ENCODE data around the gene GRM7.

The GRM7 gene

GRCh38 chr3:7160689-7161088 is 299.8 kb downstream of the GRM7 start:
- no peak for DNase-seq

GRCh38 chr3:7166460-7166859 is 305.5 kb downstream of the GRM7 start:
- no peak for DNase-seq

GRCh38 chr3:7171493-7171892 is 310.6 kb downstream of the GRM7 start:
- DNase-seq: no peak

- no peak for DNase-seq
Measured at GRCh38 chr3:7172996-7173395, 312.1 kb downstream of the GRM7 start.

GRCh38 chr3:7188551-7188950 is 327.6 kb downstream of the GRM7 start:
- DNase-seq: no peak

- no peak for DNase-seq
Measured at GRCh38 chr3:7190095-7190494, 329.2 kb downstream of the GRM7 start.

- DNase-seq: no peak
Measured at GRCh38 chr3:7193269-7193668, 332.4 kb downstream of the GRM7 start.

GRCh38 chr3:7194071-7194835 is 333.3 kb downstream of the GRM7 start:
- DNase-seq: no peak

GRCh38 chr3:7195934-7196333 is 335.0 kb downstream of the GRM7 start:
- DNase-seq: no peak

GRCh38 chr3:7201784-7202183 is 340.9 kb downstream of the GRM7 start:
- DNase-seq: no peak

- no peak for DNase-seq
Measured at GRCh38 chr3:7203969-7204847, 343.3 kb downstream of the GRM7 start.

GRCh38 chr3:7204848-7205156 is 343.9 kb downstream of the GRM7 start:
- no peak for DNase-seq

- no peak for DNase-seq
Measured at GRCh38 chr3:7205535-7205934, 344.6 kb downstream of the GRM7 start.

- no peak for DNase-seq
Measured at GRCh38 chr3:7205962-7206361, 345.0 kb downstream of the GRM7 start.

GRCh38 chr3:7207125-7207524 is 346.2 kb downstream of the GRM7 start:
- DNase-seq: no peak

GRCh38 chr3:7207928-7208327 is 347.0 kb downstream of the GRM7 start:
- no peak for DNase-seq

GRCh38 chr3:7209098-7209497 is 348.2 kb downstream of the GRM7 start:
- no peak for DNase-seq

GRCh38 chr3:7211740-7212139 is 350.8 kb downstream of the GRM7 start:
- no peak for DNase-seq

GRCh38 chr3:7215706-7216105 is 354.8 kb downstream of the GRM7 start:
- no peak for DNase-seq

GRCh38 chr3:7226393-7226792 is 365.5 kb downstream of the GRM7 start:
- DNase-seq: no peak

- DNase-seq: no peak
Measured at GRCh38 chr3:7238565-7239295, 377.8 kb downstream of the GRM7 start.

GRCh38 chr3:7241584-7242302 is 380.8 kb downstream of the GRM7 start:
- no peak for DNase-seq

GRCh38 chr3:7242303-7242635 is 381.4 kb downstream of the GRM7 start:
- no peak for DNase-seq
